Measurements from ENCODE around the gene EMC9.

Gene EMC9

GRCh38 chr14:24146978-24147760 is 5.8 kb upstream of the EMC9 start, which contains the start of gene RNF31:
Gene RNF31, plus strand, starts transcription at chr14:24147498. Its CDS starts 201 bp downstream, at chr14:24147699.
- DNase-seq = peak; percentile 99

GRCh38 chr14:24146453-24146977 is 5.1 kb upstream of the EMC9 start, which contains the start of gene PSME2:
Gene PSME2, minus strand, starts transcription at chr14:24146610. Its CDS starts 29 bp downstream, at chr14:24146581.
- DNase-seq = peak; percentile 98

- DNase-seq = peak; percentile 30
Observed at GRCh38 chr14:24145690-24146452, 4.5 kb upstream of the EMC9 start.

GRCh38 chr14:24145219-24145618 is 3.8 kb upstream of the EMC9 start:
- DNase-seq = no peak

GRCh38 chr14:24144451-24144850 is 3.1 kb upstream of the EMC9 start:
- no peak for DNase-seq

- DNase-seq = no peak
Observed at GRCh38 chr14:24143511-24143910, 2.1 kb upstream of the EMC9 start.

- DNase-seq = peak; percentile 44
Observed at GRCh38 chr14:24139272-24139934, 2.0 kb downstream of the EMC9 start.

- no peak for DNase-seq
Observed at GRCh38 chr14:24138396-24139271, 2.8 kb downstream of the EMC9 start.

- no peak for DNase-seq
Observed at GRCh38 chr14:24137529-24138395, 3.6 kb downstream of the EMC9 start.

GRCh38 chr14:24136684-24137528 is 4.5 kb downstream of the EMC9 start:
- peak; percentile 32 for DNase-seq

- DNase-seq = peak; percentile 96
Observed at GRCh38 chr14:24135834-24136683, 5.3 kb downstream of the EMC9 start, which contains the start of gene PSME1. Gene PSME1, plus strand, starts transcription at chr14:24136194. Its CDS starts 69 bp downstream, at chr14:24136263.

GRCh38 chr14:24135584-24135833 is 5.9 kb downstream of the EMC9 start:
- DNase-seq = no peak

- no peak for DNase-seq
Observed at GRCh38 chr14:24133735-24134134, 7.7 kb downstream of the EMC9 start.

- DNase-seq = no peak
Observed at GRCh38 chr14:24132976-24133375, 8.4 kb downstream of the EMC9 start.

- DNase-seq = no peak
Observed at GRCh38 chr14:24132061-24132685, 9.2 kb downstream of the EMC9 start.

GRCh38 chr14:24131549-24131966 is 9.8 kb downstream of the EMC9 start:
- no peak for DNase-seq

- no peak for DNase-seq
Observed at GRCh38 chr14:24130717-24131548, 10.5 kb downstream of the EMC9 start.

- no peak for DNase-seq
Observed at GRCh38 chr14:24130380-24130716, 11.0 kb downstream of the EMC9 start, which contains the start of gene FITM1. Gene FITM1, plus strand, starts transcription at chr14:24130659. Its CDS starts 905 bp downstream, at chr14:24131564.

Data from activated CD4-positive, alpha-beta T cell treated with anti-CD3 and anti-CD28 coated beads, Interleukin-10, Interleukin-2, amounts not matched to agents 100 ng/mL and 50 ng/mL, durations not matched to agents 16 hours and 8 hours (primary cell).